ENCODE measurements around the gene XYLT1.

The XYLT1 gene

GRCh38 chr16:17076818-17077498 lies 393.8 kb downstream of the XYLT1 start:
- DNase-seq (ENCODE audit: extremely low read depth in 1 of 2, low read depth in 1 of 2): no peak

DNA sequence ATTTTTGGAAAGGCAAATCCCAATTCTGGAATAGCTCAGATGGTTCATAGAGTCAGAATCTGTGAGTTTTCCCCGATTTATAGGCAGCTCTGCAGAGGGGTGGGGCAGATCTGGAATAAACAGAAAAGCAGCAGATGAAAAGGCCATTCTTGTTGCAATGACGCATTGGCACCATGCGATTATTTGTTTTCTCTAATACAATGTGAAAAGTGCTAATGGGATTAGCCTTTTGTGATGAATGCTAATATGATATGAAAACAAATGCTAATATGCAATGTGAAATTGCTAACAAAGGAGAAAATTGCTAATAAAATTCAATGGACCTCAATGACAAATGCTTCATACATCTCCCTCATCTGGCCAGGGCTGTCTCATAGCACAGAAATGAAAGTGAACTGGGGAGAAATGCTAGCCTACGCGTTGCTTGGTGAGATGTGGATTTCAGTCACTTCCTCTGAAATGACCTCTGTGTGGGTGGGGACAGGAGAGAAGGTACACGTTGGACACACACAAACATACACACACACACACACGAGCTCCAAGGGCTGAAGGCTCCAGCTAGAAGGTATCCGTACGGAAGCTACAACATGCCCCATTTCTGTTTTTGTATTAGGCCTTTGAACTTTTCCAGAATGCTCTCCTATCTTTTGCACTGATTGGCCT lies 394.5 kb downstream of the XYLT1 start:
- DNase-seq (ENCODE audit: extremely low read depth in 1 of 2, low read depth in 1 of 2): no peak

DNA sequence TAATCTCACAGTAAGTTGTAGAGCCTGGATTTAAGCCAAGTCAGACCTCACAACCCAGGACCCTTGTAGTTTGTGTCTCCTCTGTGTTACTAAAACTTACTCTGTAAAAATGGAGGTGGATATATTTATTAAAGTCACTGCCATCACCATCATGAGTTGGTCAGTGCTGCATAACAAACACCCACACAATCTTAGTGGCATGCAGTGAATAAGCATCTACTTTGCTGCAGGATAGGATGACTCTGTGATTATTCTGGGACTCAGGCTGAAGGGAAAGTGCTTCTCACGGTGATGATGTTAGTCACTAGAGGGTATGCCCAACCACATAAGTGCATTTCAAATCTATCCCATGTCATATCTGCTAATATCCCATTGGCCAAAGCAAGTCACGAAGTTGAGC lies 398.7 kb downstream of the XYLT1 start:
- DNase-seq (ENCODE audit: extremely low read depth in 1 of 2, low read depth in 1 of 2): no peak

DNA sequence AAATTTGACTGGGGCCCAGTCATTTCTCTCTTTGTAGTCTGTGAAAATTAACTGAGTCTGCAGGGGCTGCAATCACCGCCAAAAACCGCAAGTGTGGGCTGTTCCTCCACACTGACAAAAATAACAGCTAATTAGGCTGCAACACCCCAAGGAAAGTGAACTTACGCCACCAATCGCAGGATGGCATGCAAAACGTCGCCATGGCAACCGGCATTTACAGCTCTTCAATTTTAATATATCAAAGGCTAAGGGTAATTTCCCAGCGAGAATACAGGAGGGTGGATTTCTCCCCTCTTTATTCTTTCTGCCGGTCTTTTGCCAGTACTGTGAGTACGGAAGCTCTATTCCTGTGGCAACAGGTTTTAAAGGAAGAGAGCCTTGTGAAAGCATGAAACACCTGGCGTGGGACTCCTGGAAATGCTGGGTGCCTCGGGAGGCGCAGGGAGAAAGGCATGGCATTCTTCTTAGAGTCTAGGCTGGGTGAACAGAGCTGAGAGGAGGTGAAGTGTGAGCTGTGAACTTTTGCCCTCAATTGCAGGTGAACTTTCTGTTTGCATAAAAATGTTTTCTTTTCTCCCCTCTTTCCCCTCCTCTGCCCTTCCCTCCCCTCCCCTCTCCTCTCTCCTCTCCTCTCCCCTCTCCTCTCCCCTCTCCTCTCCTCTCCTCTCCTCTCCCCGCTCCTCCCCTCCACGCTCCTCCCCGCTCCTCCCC lies 399.7 kb downstream of the XYLT1 start:
- DNase-seq (ENCODE audit: extremely low read depth in 1 of 2, low read depth in 1 of 2): peak; percentile 46 to 64

- no peak for DNase-seq (ENCODE audit: extremely low read depth in 1 of 2, low read depth in 1 of 2)
These were observed 401.1 kb downstream of the XYLT1 start for GRCh38 chr16:17069681-17070080.

GRCh38 chr16:17068524-17068923 lies 402.2 kb downstream of the XYLT1 start:
- no peak for DNase-seq (ENCODE audit: extremely low read depth in 1 of 2, low read depth in 1 of 2)

DNA sequence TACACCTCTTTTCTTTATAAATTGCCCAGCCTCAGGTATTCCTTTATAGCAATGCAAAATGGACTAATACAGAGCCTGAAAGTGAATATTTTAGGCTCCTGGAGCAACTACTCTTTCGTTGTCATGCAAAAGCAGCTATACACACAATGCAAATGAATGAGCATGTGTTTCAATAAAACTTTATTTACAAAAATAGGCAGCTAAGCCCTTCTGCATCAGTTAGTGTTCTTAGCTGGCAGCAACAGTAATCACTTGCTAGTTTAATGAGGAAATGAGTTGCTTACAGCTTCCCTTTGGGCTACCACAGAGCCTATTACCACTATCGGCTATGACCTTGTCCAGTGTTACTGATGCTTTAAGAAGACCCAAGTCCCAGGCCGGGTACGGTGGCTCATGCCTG lies 402.9 kb downstream of the XYLT1 start:
- no peak for DNase-seq (ENCODE audit: extremely low read depth in 1 of 2, low read depth in 1 of 2)

GRCh38 chr16:17063201-17064139 lies 407.3 kb downstream of the XYLT1 start:
- no peak for DNase-seq (ENCODE audit: extremely low read depth in 1 of 2, low read depth in 1 of 2)

GRCh38 chr16:17062676-17063075 lies 408.1 kb downstream of the XYLT1 start:
- no peak for DNase-seq (ENCODE audit: extremely low read depth in 1 of 2, low read depth in 1 of 2)

DNA sequence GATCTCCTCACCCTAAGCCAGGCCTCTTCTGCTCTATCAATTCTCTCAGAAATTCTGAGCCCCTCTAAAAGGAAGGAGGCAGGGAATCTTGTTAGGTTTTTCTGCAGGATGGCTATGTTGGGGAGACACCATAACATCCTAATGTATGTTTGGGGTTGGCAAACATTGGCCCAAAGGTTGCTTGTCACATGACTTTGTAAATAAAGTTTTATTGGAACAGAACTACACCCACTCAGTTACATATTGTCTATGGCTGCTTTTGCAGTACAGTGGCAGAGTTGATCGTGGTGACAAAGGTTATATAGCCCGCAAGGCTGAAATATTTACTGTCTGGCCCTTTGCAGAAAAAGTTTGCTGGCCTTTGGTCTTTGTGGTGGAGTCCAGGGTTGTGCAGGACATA lies 409.4 kb downstream of the XYLT1 start:
- DNase-seq (ENCODE audit: extremely low read depth in 1 of 2, low read depth in 1 of 2): no peak

- DNase-seq (ENCODE audit: extremely low read depth in 1 of 2, low read depth in 1 of 2): no peak
These were observed 412.3 kb downstream of the XYLT1 start for GRCh38 chr16:17058471-17058870.

- DNase-seq (ENCODE audit: extremely low read depth in 1 of 2, low read depth in 1 of 2): no peak
These were observed 414.1 kb downstream of the XYLT1 start for GRCh38 chr16:17056666-17057065.

DNA sequence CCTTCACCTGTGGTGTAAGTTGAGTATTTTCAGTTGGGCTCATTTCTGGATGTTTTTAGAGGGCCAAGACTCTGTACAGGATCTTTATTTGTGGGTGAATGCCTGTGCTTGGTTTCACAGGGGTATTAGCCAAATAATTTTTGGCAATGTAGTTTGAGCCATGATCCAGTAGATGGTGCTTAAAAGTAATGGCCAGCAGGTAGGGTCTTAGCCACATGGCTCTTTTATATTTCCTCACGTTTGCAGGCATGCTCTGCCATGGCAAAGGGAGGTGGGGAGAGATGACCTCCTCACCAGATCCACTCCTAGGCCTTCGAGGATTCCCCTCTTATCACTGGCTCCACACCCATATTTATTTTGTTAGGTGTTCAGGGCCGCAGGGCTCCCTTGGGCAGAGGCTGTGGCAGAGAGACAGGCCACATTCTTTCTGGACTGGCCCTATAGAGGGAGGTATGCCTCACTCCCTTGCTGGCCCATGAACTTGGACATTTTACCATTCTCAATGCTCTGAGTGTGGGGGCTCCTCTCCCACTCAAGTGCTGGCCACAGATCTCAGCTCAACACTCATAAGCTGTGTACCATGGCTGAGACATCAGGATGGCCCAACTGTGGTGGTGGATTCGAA lies 417.1 kb downstream of the XYLT1 start:
- DNase-seq (ENCODE audit: extremely low read depth in 1 of 2, low read depth in 1 of 2): no peak

Measured in stimulated activated CD8-positive, alpha-beta memory T cell treated with anti-CD3 and anti-CD28 coated beads, Interleukin-7, amount 100 ng/mL, for 48 hours (primary cell).